Measurements from ENCODE around the gene TEKT5.
"Not testable (repeated sequence)": the region's sequence is repeated elsewhere in the genome, so short reads cannot be mapped to it uniquely, and the experiment has no call there.

Gene TEKT5

DNA sequence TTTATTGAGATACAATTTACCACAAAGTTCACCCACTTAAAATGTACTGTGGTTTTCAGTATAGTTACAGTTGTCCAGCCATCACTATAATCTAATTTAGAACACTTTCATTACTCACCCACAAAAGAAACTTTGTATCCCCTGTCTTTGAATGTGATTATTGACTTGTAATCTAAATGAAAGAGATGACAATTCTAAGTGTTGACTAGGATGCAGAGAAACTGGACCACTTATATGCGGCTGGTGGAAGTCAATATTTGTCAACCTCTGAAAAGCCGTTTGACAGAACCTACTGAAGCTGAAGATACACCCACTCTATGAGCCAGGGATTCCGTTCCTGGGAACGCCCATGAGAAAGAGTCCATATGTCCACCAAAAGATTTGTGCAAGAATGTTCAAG is 36.8 kb downstream of the TEKT5 start:
- DNase-seq, result no peak

DNA sequence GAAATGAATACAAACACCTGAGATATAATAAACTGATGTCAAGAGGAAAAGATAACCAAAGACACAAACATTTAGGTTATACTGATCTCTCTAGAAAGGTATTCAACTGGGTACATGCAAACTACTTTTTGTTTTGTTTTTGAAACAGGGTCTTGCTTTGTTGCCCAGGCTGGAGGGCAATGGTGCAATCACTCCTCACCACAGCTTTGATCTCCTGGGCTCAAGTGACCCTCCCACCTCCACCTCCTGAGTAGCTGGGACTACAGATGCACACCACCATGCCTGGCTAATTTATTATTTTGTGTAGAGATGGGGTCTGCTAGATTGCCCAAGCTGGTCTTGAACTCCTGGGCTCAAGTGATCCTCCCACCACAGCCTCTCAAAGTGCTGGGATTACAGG is 38.1 kb downstream of the TEKT5 start:
- DNase-seq, result no peak

DNA sequence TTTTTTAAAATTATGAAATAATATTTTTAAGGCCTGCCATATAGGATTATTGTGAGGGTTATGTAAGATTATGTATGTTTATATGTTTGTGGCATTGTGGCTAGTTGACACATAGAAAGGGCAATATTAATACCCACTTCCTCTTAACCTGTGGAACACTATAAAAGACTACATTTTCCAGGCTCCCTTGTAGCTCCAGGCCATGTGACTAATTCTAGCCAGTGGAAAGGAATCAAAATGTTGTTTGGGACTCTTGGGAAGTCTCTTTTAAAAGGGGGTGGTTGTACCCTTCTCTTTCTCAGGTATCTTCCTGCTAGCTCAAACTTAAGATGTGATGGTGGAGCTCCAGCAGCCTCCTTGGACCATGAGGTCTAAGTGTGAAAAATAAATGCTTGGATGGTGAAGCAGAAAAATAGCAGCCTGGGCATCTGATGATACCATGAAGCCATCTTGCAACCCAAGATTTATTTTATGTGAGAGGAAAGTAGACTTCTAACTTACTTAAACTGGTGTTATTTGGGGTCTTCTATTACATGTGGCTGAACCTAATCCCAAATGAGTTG is 39.2 kb downstream of the TEKT5 start:
- DNase-seq, result no peak

DNA sequence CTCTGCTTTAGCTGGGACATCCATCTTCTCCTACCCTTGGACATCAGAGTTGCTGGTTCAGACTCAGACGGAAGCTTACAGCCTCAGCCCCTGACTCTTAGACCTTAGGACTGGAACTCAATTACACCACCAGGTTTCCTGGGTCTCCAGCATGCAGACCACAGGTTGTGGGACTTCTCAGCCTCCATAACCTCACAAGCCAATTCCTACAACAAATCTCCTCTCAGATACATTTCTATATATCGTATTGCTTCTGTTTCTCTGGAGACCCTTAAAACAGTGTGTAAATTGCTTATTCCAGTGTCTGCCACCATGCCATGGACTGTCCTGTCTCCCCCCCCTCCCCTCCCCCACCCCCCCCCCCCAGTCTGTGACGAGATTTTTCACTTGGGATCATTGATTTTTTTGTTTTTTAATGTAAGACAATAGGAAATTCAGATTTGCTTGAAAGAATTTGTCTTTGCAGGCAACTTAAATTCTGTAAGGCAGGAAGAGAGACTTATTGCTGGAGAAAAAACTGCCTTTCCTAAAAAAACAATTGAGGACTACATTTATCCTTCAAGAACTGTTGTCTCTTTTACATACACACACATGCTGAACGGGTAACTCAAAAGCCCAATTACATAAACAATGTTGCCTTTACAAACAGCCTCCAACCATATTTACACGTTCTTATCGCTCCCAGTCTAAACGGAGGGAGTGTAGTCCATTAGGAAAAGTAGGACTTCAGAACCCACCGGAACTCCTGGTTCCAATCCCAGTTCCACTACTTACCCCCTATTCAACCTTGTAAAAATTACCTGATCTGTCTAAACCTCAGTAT is 39.9 kb downstream of the TEKT5 start:
- DNase-seq, result no peak

DNA sequence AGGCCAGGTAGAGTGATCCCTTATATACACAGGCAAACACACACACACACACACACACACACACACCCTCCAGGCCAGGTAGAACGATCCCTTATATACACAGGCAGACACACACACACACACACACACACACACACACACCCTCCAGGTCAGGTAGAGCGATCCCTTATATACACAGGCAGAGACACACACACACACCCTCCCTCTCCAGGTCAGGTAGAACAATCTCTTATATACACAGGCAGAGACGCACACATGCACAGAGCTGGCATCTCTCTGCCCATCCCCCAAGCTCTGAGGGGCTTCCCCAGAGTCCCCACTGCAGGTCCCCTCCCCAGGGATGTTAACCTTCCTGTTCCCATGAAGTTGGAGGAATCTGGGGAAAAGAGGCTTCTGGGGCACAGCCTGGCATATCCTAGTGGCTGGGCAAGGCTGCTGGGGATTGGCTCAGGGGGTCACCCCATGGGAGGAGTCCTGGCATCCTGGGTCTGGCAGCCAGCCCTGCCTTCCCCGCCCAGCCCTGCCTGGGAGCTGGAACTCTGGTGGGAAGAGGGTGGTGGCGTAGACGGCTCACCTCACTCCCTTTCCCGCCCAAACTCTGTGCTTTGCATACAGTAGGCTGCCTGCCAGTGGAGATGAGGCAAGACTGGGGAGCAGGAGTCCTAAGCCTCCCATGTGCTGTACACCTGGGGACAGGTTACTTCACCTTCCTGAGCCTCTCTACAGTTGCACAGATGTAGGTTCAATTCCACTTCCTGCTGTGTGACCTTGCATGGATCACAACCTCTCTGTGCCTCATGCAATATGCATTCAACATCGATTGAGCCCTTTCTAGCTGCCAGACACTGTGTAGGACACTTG is 41.8 kb downstream of the TEKT5 start:
- no peak for DNase-seq

DNA sequence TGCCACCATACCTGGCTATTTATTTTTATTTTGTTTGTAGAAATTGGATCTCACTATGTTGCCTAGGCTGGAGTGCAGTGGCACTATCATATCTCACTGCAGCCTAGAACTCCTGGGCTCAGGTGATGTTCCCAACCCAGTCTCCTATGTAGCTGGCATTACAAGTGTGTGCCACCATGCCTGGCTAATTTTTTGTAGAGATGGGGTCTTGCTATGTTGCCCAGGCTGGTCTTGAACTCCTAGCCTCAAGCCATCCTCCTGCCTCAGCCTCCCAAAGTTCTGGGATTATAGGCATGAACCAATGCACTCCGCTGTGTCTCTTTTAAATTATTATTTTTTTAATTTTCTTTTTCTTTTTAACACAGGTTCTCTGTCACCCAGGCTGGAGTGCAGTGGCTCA is 45.6 kb downstream of the TEKT5 start:
- not testable (repeated sequence) for DNase-seq

DNA sequence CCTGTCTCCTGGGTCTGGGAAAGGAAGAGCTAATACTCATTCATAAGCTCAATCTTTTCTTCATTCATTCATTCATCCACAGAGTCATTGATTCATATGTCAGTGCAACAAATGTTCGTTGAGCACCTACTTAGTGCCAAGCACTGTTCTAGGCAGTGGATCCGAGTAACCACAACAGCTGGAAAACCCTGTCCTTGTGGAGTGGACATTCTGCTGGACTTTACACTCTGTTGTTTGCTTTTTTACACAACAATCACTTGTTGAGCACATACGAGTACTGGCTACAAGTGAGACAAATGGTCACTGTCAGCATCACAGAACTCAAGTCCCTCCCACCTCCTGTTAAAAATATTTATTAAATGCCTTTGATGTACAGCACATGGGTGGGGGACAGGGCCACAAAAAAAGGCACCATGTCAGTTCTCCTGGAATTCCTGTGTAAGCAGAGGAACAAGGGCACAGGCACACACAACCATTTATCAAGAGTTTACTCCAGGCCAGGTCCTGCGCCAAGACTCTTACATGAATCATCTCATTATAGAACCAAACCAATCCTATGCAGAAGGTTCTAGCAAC is 46.9 kb downstream of the TEKT5 start:
- no peak for DNase-seq

DNA sequence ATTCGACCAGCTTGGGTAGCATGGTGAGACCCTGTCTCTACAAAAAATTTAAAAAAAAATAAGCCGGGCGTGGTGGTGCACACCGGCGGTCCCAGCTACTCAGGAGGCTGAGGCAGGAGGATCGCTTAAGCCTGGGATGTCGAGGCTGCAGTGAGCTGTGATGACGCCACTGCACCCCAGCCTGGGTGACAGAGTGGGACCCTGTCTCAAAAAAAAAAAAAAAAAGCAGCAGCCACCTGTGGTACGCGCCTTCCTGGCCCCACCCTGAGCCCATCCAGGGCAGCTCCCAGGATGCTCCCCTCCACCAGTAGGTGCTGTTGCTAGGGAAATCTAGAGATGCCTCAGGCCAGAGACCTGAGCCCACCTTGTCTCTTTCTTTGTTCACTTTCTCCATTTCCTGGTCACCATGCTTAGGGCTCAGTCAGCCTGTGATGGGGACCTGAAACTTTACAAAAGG is 47.4 kb downstream of the TEKT5 start:
- no peak for DNase-seq

DNA sequence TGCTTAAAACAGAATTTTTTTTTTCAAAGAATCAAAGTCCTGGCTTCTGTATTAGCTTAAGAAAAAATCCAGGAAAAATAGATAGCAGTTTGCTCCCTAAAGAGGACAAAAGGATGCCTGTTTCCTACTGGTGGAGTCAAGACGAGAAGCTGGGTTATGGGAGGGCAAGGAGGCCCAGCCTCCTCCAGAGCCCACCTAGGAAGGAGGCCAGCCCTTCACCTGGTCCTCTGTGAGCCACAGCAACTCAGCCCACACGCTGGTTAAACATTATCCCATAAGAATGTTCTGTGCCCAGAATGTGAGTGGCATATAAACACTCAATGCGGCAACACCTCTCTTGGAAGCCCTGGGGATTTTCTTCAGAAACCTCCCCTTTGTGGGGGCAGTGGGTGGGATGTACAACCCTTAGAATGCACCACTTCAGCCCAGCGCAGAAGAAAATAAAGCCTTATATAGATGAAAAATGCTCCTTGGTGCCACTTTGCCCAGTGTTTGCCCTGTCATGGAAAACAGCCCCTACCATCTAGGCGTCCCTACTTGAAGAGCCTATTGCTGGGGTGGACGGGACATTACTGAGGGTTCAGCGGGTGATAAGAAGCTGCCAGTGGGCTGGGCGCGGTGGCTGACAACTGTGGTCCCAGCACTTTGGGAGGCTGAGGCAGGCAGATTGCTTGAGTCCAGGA is 48.0 kb downstream of the TEKT5 start:
- DNase-seq, result no peak

DNA sequence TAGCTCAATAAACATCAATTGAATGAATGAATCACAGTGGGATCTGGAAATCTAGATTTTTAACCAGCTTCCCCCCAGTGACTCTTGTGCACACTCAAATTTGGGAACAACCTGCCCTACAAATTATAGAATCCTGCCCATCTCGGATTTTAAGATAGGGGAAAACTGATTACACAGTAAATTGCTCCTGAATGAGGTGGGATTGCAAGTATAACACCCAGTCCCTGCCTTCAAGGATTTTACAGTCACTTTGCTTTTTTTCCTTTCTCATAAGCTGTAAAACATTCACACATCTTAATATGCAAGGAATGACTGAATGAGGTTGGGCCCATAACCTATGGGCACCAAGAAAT is 48.5 kb downstream of the TEKT5 start:
- DNase-seq, result no peak

DNA sequence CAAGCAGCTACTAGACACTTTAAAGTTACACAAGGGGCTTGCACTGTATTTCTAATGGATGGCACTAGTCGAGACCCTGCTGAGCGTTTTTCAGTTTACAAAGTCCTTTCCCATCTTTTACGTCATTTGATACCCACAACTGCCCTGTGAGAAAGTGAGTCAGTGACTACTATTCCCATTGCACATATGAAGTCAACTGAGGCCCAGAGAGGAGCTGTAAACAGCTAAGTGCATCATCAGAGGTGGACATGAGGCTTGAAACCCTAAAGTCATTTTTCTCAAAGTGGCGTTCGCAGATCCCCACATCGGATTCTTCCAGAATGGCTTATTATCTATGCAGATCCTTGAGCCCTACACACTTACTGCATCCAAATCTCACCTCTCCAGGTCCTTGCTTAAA is 50.6 kb downstream of the TEKT5 start:
- no peak for DNase-seq

DNA sequence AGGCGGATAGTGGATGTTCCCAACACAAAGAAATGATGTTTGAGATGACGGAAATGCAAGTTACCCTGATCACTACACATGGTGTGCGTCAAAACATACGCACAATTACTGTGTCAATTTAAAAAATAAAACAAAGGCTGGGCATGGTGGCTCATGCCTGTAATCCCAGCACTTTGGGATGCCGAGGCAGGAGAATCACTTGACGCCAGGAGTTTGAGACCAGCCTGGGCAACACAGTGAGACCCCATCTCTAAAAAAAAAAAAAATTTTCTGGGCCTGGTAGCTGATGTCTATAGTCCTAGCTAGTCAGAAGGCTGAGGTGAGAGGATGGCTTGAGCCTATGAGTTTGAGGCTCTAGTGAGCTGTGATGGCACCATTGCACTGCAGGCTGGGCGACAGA is 51.8 kb downstream of the TEKT5 start:
- no peak for DNase-seq

DNA sequence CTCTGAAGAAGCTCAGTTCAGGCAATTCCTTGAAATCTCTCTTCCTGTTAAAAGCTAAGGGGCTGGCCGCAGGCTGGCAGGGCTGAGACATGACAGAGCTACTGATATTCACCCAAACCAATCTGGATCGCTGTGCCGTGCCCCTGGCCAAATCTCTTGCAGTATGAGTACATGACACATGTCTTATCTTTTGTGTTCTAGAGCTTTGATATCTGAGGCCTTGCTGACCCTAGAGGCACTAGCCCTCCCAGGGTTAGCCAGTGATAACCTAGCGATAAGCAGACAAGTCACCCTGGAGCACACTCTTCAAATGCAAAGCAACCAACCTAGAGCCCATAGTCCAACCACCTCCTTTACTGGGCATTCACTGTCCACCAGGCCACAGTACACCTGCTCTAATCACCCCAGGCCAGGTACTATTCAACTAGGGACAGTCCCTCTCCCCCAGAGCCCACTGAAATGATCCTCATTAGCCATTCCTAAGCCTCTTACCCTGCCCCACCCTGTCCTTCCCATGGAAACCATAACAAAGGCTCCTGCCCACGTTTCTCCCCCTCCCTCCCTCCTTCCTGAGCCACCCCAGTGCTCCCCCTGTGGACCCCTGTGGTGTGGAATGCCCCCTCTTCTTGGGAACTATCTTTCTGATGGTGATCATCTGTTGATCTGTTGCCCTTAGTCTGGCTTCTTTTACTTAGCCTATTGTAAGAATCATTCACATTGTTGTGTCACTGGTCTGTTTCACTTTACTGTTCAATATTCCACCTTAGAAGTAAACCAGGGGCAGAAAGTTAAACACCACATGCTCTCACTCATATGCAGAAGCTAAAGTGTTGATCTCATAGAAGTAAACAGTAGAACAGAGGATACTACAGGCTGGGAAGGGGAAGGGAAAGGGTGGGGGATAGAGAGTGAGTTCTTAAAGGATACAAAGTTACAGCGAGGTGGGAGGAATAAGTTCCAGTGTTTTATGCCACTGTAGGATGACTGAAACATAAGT is 52.5 kb downstream of the TEKT5 start:
- no peak for DNase-seq

DNA sequence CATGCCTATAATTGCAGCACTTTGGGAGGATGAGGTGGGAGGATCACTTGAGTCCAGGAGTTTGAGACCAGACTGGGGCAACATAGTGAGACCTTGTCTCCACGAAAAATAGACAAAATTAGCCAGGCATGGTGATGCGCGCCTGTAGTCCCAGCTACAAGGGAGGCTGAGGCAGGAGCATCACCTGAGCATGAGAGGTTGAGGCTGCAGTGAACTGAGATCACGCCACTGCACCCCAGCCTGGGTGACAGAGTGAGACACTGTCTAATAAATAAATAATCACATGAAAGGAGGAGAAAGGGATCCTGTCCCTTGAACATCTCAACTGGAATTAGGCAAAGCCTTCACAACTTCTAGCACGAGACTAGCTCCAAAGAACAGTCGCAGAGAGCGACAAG is 53.2 kb downstream of the TEKT5 start:
- no peak for DNase-seq

DNA sequence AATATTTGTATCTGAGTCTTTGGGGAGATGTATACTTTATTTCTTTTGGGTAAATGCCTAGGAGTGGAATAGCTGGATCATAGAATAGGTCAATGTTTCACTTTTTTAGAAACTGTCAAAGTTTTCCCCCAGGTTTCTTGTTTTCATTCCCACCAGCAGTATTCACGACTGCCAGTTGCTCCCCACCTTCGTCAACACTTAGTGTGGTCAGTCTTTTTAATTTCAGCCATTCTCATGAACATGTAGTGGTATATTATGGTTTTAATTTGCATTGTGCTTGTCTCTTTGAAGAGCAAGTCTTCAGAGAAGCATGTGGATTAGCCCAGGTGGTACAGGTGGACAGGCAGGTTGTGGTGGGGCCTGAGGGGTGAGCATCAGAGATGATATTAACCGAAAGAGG is 53.8 kb downstream of the TEKT5 start:
- DNase-seq, result no peak

DNA sequence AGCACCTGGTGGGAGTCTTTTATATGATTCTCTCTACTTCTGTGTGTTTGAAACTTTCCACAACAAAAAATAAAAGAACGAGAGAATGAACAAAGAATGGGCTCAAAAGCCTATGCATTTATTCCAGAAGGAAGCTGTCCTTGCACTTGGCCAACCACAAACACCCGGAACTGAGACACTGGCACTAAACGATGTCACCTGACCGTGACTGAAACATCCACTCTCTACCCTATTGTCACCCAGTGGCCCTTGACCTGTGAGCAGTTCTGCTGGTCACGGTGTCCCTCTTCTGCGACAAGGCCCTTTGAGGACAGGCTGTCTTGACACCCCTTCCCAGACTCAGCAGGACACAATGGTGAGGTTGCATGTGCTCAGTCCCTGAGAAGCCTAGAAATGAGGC is 56.6 kb downstream of the TEKT5 start:
- DNase-seq, result no peak

DNA sequence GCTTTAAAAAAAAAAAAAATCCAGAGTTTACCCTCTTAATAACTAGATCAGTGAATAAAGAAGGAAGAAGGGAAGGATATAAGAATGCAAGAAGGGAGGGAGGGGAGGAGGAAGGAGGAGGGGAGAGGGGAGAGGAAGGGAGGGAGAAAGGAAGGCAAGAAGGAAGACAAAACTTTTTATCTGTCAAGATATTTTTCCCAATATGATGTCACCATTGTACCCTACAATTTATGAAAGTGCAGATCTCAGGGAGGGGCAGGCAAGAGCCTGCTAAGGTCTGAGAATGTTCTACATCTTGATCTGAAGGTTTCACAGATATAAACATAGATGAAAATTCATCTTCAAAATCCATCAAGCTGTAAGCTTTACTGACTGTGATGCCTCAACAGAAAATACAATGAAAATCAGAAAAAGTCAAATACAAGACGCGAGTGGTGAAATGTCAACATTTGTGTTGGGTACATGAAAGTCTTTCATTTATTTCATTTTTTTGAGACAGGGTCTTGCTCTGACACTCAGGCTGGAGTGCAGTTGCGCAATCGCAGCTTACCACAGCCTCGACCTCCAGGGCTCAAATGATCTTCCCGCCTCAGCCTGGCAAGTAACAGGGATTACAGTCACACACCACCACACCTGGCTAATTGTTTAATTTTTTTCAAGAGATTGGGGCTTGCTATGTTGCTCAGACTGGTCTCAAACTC is 57.2 kb downstream of the TEKT5 start:
- DNase-seq, result no peak

DNA sequence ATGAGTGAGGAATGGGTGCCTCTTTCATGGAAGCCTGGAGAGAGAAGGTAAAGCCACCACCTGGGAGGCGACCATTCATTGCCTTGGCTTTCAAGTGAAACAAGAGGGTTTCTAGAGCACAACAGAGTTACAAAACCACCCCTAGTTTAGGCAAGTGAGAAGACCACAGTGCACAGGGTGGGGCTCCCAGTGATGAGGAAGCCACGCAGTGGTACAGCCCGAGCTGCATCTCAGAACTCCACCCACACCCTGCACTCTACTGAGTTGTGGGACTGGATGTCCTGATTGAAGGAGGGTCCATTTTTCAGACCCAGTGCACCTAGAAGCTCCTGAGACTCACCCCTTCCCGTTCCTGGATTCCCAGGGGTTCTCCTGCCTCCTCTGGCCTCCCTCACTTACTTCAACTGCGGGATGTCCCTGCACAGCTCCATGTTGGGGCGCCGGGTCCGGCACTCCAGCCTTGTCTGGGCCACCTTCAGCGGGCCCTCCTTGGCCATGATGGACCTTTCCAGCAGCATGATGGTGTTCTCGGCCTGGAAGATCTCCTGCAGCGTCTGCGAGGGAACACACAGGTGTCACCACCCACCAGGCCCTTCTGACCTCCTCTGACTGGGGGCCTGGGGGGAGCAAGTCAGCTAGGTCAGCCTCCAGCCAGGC is 59.2 kb downstream of the TEKT5 start:
- DNase-seq, result no peak

DNA sequence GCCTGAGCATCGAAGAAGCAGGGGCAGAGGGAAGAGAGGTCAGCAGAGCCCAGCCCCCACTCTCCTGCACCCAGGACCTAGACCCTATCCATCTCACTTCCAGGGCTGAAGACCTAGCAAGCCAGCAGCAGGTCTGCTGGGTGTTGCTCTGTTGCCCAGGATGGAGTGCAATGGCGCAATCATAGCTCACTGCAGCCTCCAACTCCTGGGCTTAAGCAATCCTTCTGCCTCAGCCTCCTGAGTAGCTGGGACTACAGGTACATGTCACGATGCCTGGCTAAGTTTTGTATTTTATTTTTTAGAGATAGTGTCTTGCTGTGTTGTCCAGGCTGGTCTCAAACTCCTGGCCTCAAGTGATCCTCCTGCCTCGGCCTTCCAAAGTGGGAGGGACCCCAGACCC is 61.3 kb downstream of the TEKT5 start:
- DNase-seq, result not testable (repeated sequence)

DNA sequence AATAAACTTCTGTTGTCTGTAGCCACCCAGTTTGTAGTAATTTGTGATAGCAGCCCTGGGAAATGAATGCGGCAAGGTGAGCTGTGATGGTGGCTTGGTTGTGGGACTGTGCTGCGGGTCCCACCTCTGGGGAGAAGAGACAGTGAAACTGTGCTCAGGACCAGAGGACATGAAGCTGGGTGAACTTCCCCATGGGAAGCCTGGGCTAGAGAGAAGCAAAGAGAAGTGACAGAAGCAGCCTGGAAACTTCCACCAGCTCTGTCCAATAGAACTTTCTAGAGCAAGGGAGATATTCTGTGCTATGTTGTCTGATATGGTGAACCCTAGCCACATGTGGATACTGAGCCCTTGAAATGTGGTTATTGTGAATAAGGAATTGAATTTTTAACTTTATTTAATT is 62.8 kb downstream of the TEKT5 start:
- no peak for DNase-seq

DNA sequence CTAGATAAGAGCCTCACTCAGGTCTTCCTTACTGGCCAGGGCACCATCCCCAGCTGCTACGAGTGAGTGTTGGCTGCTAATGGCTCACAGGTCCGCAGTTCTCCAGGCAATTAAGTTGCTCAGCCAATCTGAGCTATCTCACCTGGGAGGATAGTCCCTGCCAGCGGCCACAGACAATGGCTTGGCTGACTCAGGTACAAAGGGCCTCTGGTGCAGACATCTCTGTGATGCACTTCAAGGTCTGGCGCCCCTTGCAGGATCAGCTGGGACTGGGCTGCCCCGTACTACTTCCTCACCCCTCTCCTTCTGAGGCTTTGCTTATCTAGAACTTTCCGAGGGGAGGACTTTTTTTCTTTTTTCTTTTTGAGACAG is 65.2 kb downstream of the TEKT5 start:
- no peak for DNase-seq
